Immature natural killer cell (primary cell): ENCODE results near the gene RIPOR1. TPM values are rescaled to one million over a fixed set of nuclear protein-coding genes. Genes with fewer than 3 reads are reported as not detected.

Experiments
- DNase-seq, 3 donors: peaks; one replicate each; pipeline ENCODE4 v3.0.0; 2022; ENCODE audit warnings: mixed read lengths in 1 of 3
- H3K27ac Mint-ChIP-seq, 6 donors: one replicate each; pipeline ENCODE4 v1.8.0; 2020; ENCODE audit warnings: mixed read lengths in 6 of 6, mild to moderate bottlenecking in 5 of 6, inconsistent platforms in 4 of 6, moderate library complexity in 3 of 6
- H3K27me3 Mint-ChIP-seq, 3 donors: one replicate each; pipeline ENCODE4 v1.8.0; 2020 to 2021; ENCODE audit warnings: low read depth in 3 of 3, mild to moderate bottlenecking in 3 of 3, mixed read lengths in 3 of 3, moderate library complexity in 3 of 3, inconsistent platforms in 1 of 3
- H3K36me3 Mint-ChIP-seq, 3 donors: one replicate each; pipeline ENCODE4 v1.8.0; 2020; ENCODE audit warnings: mixed read lengths in 3 of 3, inconsistent platforms in 2 of 3, mild to moderate bottlenecking in 2 of 3
- H3K4me1 Mint-ChIP-seq, 2 donors: one replicate each; pipeline ENCODE4 v1.8.0; 2020; ENCODE audit warnings: inconsistent platforms in 2 of 2, mild to moderate bottlenecking in 2 of 2, mixed read lengths in 2 of 2, moderate library complexity in 1 of 2
- H3K4me3 Mint-ChIP-seq, 5 donors: one replicate each; pipeline ENCODE4 v1.8.0; 2020; ENCODE audit warnings: mild to moderate bottlenecking in 5 of 5, mixed read lengths in 5 of 5, inconsistent platforms in 3 of 5, moderate library complexity in 3 of 5
- H3K9me3 Mint-ChIP-seq, 6 donors: one replicate each; pipeline ENCODE4 v1.8.0; 2020; ENCODE audit warnings: mild to moderate bottlenecking in 6 of 6, mixed read lengths in 6 of 6, inconsistent platforms in 4 of 6, moderate library complexity in 3 of 6
- polyA plus RNA-seq, 3 donors: library from polyadenylated mRNA; unstranded; fragments of 300-500 nt; fragmentation: Illumina TruSeq; gene quantifications; one replicate each; pipeline ENCODE4 v1.2.3, GENCODE V29; 2021

Gene RIPOR1
- polyA plus RNA-seq, 3 donors from 2014 or later, result 2.0 to 7.5 (median 3.3) TPM

GRCh38 chr16:67547423-67548264, 19.0 kb downstream of the RIPOR1 start:
- DNase-seq, result no peak
- Mint-ChIP-seq H3K9me3 (no peaks in the 10 kb centered on the region), H3K27me3 (peaks cover under 1 to 5% (median 4%) of the 10 kb centered on the region in 3 donors), H3K36me3 (peaks cover 0 to 1% (median 0%) of the 10 kb centered on the region in 3 donors), H3K27ac (no peak overlapping the region), H3K4me1 (peaks cover 3 to 12% of the 10 kb centered on the region in 2 donors), H3K4me3 (no peak overlapping the region)

- Mint-ChIP-seq H3K27me3 (peaks cover 0 to 4% (median 4%) of the 10 kb centered on the region in 3 donors), H3K4me3 (no peak overlapping the region), H3K27ac (no peak overlapping the region), H3K9me3 (no peaks in the 10 kb centered on the region), H3K36me3 (no peaks in the 10 kb centered on the region), H3K4me1 (peaks cover 0 to 10% of the 10 kb centered on the region in 2 donors)
- DNase-seq, result no peak
Measured at GRCh38 chr16:67548265-67549126, 19.9 kb downstream of the RIPOR1 start.

GRCh38 chr16:67549240-67549639, 20.6 kb downstream of the RIPOR1 start:
- H3K27ac Mint-ChIP-seq, result no peak overlapping the region
- no peaks in the 10 kb centered on the region for H3K36me3 Mint-ChIP-seq
- H3K27me3 Mint-ChIP-seq, result peaks cover 0 to 4% (median 2%) of the 10 kb centered on the region in 3 donors
- no peaks in the 10 kb centered on the region for H3K9me3 Mint-ChIP-seq
- H3K4me1 Mint-ChIP-seq, result peaks cover 4 to 10% of the 10 kb centered on the region in 2 donors
- H3K4me3 Mint-ChIP-seq, result no peak overlapping the region
- no peak for DNase-seq

- H3K9me3 Mint-ChIP-seq, result no peaks in the 10 kb centered on the region
- H3K36me3 Mint-ChIP-seq, result no peaks in the 10 kb centered on the region
- H3K4me3 Mint-ChIP-seq, result no peak overlapping the region
- peaks cover 6 to 10% of the 10 kb centered on the region in 2 donors for H3K4me1 Mint-ChIP-seq
- peak overlapping the region in 3 of 6 donors; percentile 12 to 66 (median 47) for H3K27ac Mint-ChIP-seq
- no peak for DNase-seq
- H3K27me3 Mint-ChIP-seq, result peaks cover 0 to 4% (median 2%) of the 10 kb centered on the region in 3 donors
Measured at GRCh38 chr16:67549936-67550335, 21.3 kb downstream of the RIPOR1 start.

- no peak for DNase-seq
- H3K9me3 Mint-ChIP-seq, result no peaks in the 10 kb centered on the region
- no peak overlapping the region for H3K4me3 Mint-ChIP-seq
- peaks cover 0 to 4% (median 3%) of the 10 kb centered on the region in 3 donors for H3K27me3 Mint-ChIP-seq
- no peaks in the 10 kb centered on the region for H3K36me3 Mint-ChIP-seq
- no peak overlapping the region for H3K27ac Mint-ChIP-seq
- H3K4me1 Mint-ChIP-seq, result peaks cover 16 to 17% of the 10 kb centered on the region in 2 donors
Measured at GRCh38 chr16:67551091-67551490, 22.5 kb downstream of the RIPOR1 start.

GRCh38 chr16:67551972-67552371, 23.3 kb downstream of the RIPOR1 start:
- Mint-ChIP-seq H3K4me3 (no peak overlapping the region), H3K9me3 (no peaks in the 10 kb centered on the region), H3K36me3 (no peaks in the 10 kb centered on the region), H3K27ac (peak overlapping the region in 1 of 6 donors; percentile 47), H3K27me3 (peaks cover 0 to 3% (median 2%) of the 10 kb centered on the region in 3 donors), H3K4me1 (peaks cover 20% of the 10 kb centered on the region in 2 donors)
- DNase-seq, result no peak

- peak overlapping the region in 1 of 6 donors; percentile 47 for H3K27ac Mint-ChIP-seq
- H3K4me1 Mint-ChIP-seq, result peaks cover 20 to 22% of the 10 kb centered on the region in 2 donors
- H3K36me3 Mint-ChIP-seq, result no peaks in the 10 kb centered on the region
- no peaks in the 10 kb centered on the region for H3K9me3 Mint-ChIP-seq
- no peak for DNase-seq
- peaks cover 0 to 2% (median 1%) of the 10 kb centered on the region in 3 donors for H3K27me3 Mint-ChIP-seq
- no peak overlapping the region for H3K4me3 Mint-ChIP-seq
Measured at GRCh38 chr16:67552476-67552875, 23.8 kb downstream of the RIPOR1 start.

GRCh38 chr16:67555795-67556212, 27.2 kb downstream of the RIPOR1 start:
- Mint-ChIP-seq H3K36me3 (no peaks in the 10 kb centered on the region), H3K4me3 (peak overlapping the region in 4 of 5 donors; percentile 25 to 72 (median 39)), H3K27ac (peak overlapping the region; percentile 82 to 94 (median 90)), H3K27me3 (peaks cover 0 to 1% (median 0%) of the 10 kb centered on the region in 3 donors), H3K4me1 (peaks cover 25 to 28% of the 10 kb centered on the region in 2 donors), H3K9me3 (no peaks in the 10 kb centered on the region)
- DNase-seq, result peak in 1 of 3 donors; percentile 25

GRCh38 chr16:67558859-67559258, 30.2 kb downstream of the RIPOR1 start:
- H3K9me3 Mint-ChIP-seq, result no peaks in the 10 kb centered on the region
- no peak for DNase-seq
- H3K27ac Mint-ChIP-seq, result no peak overlapping the region
- H3K36me3 Mint-ChIP-seq, result no peaks in the 10 kb centered on the region
- H3K4me3 Mint-ChIP-seq, result no peak overlapping the region
- H3K4me1 Mint-ChIP-seq, result peaks cover 29 to 40% of the 10 kb centered on the region in 2 donors
- peaks cover 3 to 5% (median 3%) of the 10 kb centered on the region in 3 donors for H3K27me3 Mint-ChIP-seq

GRCh38 chr16:67560827-67561342, 32.3 kb downstream of the RIPOR1 start:
- H3K9me3 Mint-ChIP-seq, result no peaks in the 10 kb centered on the region
- peak overlapping the region; percentile 89 to 96 (median 92) for H3K27ac Mint-ChIP-seq
- no peak for DNase-seq
- peak overlapping the region; percentile 84 to 90 (median 88) for H3K4me3 Mint-ChIP-seq
- H3K27me3 Mint-ChIP-seq, result peaks cover 1 to 5% (median 3%) of the 10 kb centered on the region in 3 donors
- H3K36me3 Mint-ChIP-seq, result no peaks in the 10 kb centered on the region
- peaks cover 37 to 38% of the 10 kb centered on the region in 2 donors for H3K4me1 Mint-ChIP-seq

- Mint-ChIP-seq H3K9me3 (no peaks in the 10 kb centered on the region), H3K27me3 (peaks cover 1 to 5% (median 3%) of the 10 kb centered on the region in 3 donors), H3K27ac (peak overlapping the region; percentile 89 to 96 (median 92)), H3K36me3 (no peaks in the 10 kb centered on the region), H3K4me1 (peaks cover 31 to 32% of the 10 kb centered on the region in 2 donors), H3K4me3 (peak overlapping the region; percentile 84 to 90 (median 88))
- DNase-seq, result no peak
Measured at GRCh38 chr16:67561501-67561823, 32.8 kb downstream of the RIPOR1 start.

- peak; percentile 93 to 96 (median 96) for DNase-seq
- peaks cover 3 to 5% (median 3%) of the 10 kb centered on the region in 3 donors for H3K27me3 Mint-ChIP-seq
- H3K4me1 Mint-ChIP-seq, result peaks cover 29 to 34% of the 10 kb centered on the region in 2 donors
Measured at GRCh38 chr16:67561824-67562525, 33.3 kb downstream of the RIPOR1 start.

GRCh38 chr16:67562526-67562917, 33.9 kb downstream of the RIPOR1 start, which contains the start of gene CTCF:
Gene CTCF (plus strand): TSS chr16:67562526. CDS start chr16:67610833, 48,307 bp downstream.
- no peaks in the 10 kb centered on the region for H3K36me3 Mint-ChIP-seq
- peak in 1 of 3 donors; percentile 91 for DNase-seq
- H3K9me3 Mint-ChIP-seq, result no peaks in the 10 kb centered on the region
- peak within 1 kb of the TSS; percentile 84 to 91 (median 90) for H3K4me3 Mint-ChIP-seq
- H3K27me3 Mint-ChIP-seq, result peaks cover 3 to 5% (median 3%) of the 10 kb centered on the region in 3 donors
- peak within 1 kb of the TSS; percentile 89 to 96 (median 92) for H3K27ac Mint-ChIP-seq
- peaks cover 33 to 39% of the 10 kb centered on the region in 2 donors for H3K4me1 Mint-ChIP-seq

More at GRCh38 chr16:67561824-67562525, 33.3 kb downstream of the RIPOR1 start:
- peak overlapping the region; percentile 89 to 96 (median 92) for H3K27ac Mint-ChIP-seq
- no peaks in the 10 kb centered on the region for H3K9me3 Mint-ChIP-seq
- H3K4me3 Mint-ChIP-seq, result peak overlapping the region; percentile 84 to 91 (median 90)
- no peaks in the 10 kb centered on the region for H3K36me3 Mint-ChIP-seq
